ENCODE data around the gene RNU6-9. TPM values are rescaled to one million over a fixed set of nuclear protein-coding genes. Genes with fewer than 3 reads are reported as not detected.

The RNU6-9 gene
- total RNA-seq, 1 experiment from 2014 or later, result not detected

DNA sequence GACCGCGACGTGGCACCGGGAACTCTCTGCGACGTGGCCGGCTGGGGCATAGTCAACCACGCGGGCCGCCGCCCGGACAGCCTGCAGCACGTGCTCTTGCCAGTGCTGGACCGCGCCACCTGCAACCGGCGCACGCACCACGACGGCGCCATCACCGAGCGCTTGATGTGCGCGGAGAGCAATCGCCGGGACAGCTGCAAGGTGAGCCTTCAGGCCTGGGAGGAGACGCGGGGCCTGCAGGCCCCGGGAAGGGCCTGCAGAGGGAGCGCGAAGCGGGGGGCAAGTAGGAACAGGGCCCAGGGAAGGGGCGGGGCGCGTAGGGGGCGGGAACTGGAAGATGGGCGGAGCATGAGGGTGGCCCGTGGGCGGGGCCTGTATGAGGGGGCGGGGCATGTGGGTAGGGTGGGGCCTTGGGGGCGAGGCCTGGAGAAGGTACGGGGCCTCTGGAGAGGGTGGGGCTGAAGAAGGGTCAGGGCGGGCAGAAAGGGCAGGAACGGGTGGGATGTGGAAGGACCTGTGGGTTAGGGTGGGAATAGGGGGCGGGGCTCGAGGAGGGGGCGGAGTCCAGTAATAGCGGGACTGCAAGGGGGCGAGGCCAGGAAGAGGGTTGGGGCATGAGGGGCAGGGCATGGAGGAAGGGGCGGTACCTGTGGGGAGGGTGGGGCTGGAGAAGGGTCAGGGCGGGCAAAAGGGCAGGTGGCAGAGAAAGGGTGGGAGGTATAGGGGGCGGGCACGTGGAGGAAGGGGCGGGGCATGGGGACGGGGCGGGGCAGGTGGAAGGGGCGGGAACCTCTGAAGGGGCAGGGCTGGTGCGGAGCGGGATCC lies 31.3 kb upstream of the RNU6-9 start (continued):
- TF ChIP-seq, protein P1, sequence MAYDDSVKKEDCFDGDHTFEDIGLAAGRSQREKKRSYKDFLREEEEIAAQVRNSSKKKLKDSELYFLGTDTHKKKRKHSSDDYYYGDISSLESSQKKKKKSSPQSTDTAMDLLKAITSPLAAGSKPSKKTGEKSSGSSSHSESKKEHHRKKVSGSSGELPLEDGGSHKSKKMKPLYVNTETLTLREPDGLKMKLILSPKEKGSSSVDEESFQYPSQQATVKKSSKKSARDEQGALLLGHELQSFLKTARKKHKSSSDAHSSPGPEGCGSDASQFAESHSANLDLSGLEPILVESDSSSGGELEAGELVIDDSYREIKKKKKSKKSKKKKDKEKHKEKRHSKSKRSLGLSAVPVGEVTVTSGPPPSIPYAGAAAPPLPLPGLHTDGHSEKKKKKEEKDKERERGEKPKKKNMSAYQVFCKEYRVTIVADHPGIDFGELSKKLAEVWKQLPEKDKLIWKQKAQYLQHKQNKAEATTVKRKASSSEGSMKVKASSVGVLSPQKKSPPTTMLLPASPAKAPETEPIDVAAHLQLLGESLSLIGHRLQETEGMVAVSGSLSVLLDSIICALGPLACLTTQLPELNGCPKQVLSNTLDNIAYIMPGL (CRISPR knock-in tag; IDR thresholded peaks at IDR 0.05), result peak; percentile 84; the same call in 1 of the 2 replicates
- TF ChIP-seq MYBL2 (CRISPR knock-in tag; IDR thresholded peaks at IDR 0.05) (no peak), NR2C2 (CRISPR knock-in tag; IDR thresholded peaks at IDR 0.05) (no peak; the same call in 1 of the 2 replicates), TCF7 (CRISPR knock-in tag; IDR thresholded peaks at IDR 0.05; ENCODE audit: low read depth) (no peak), SMAD4 (CRISPR knock-in tag; IDR thresholded peaks at IDR 0.05) (no peak), ZNF232 (CRISPR knock-in tag; IDR thresholded peaks at IDR 0.05) (peak; percentile 49; the same call in 1 of the 2 replicates), SMAD3 (CRISPR knock-in tag; IDR thresholded peaks at IDR 0.05; ENCODE audit: borderline replicate concordance) (0 out of 2 replicates have a peak, but pooled peaks have one; percentile 32), ZNF138 (CRISPR knock-in tag; conservative IDR thresholded peaks at IDR 0.05) (0 out of 2 replicates have a peak, but pooled peaks have one; percentile 61), NR3C1 (CRISPR knock-in tag; conservative IDR thresholded peaks at IDR 0.05; ENCODE audit: low read depth) (no peak), FOXP1 (CRISPR knock-in tag; IDR thresholded peaks at IDR 0.05; ENCODE audit: borderline replicate concordance) (peak; percentile 96), CBFB (CRISPR knock-in tag; IDR thresholded peaks at IDR 0.05; ENCODE audit: low read depth) (no peak), GABPB1 (CRISPR knock-in tag; IDR thresholded peaks at IDR 0.05) (no peak), ZNF416 (CRISPR knock-in tag; IDR thresholded peaks at IDR 0.05) (peak; percentile 46; the same call in 1 of the 2 replicates), RELA (CRISPR knock-in tag; IDR thresholded peaks at IDR 0.05; ENCODE audit: borderline replicate concordance) (0 out of 2 replicates have a peak, but pooled peaks have one; percentile 79), HMGA2 (CRISPR knock-in tag; IDR thresholded peaks at IDR 0.05) (no peak)
- TF ChIP-seq, protein P2, sequence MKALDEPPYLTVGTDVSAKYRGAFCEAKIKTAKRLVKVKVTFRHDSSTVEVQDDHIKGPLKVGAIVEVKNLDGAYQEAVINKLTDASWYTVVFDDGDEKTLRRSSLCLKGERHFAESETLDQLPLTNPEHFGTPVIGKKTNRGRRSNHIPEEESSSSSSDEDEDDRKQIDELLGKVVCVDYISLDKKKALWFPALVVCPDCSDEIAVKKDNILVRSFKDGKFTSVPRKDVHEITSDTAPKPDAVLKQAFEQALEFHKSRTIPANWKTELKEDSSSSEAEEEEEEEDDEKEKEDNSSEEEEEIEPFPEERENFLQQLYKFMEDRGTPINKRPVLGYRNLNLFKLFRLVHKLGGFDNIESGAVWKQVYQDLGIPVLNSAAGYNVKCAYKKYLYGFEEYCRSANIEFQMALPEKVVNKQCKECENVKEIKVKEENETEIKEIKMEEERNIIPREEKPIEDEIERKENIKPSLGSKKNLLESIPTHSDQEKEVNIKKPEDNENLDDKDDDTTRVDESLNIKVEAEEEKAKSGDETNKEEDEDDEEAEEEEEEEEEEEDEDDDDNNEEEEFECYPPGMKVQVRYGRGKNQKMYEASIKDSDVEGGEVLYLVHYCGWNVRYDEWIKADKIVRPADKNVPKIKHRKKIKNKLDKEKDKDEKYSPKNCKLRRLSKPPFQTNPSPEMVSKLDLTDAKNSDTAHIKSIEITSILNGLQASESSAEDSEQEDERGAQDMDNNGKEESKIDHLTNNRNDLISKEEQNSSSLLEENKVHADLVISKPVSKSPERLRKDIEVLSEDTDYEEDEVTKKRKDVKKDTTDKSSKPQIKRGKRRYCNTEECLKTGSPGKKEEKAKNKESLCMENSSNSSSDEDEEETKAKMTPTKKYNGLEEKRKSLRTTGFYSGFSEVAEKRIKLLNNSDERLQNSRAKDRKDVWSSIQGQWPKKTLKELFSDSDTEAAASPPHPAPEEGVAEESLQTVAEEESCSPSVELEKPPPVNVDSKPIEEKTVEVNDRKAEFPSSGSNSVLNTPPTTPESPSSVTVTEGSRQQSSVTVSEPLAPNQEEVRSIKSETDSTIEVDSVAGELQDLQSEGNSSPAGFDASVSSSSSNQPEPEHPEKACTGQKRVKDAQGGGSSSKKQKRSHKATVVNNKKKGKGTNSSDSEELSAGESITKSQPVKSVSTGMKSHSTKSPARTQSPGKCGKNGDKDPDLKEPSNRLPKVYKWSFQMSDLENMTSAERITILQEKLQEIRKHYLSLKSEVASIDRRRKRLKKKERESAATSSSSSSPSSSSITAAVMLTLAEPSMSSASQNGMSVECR (CRISPR knock-in tag; IDR thresholded peaks at IDR 0.05; ENCODE audit: borderline replicate concordance), result peak; percentile 93
- TF ChIP-seq, protein P3, sequence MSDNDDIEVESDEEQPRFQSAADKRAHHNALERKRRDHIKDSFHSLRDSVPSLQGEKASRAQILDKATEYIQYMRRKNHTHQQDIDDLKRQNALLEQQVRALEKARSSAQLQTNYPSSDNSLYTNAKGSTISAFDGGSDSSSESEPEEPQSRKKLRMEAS (CRISPR knock-in tag; IDR thresholded peaks at IDR 0.05), result peak; percentile 98
- TF ChIP-seq, protein P4, sequence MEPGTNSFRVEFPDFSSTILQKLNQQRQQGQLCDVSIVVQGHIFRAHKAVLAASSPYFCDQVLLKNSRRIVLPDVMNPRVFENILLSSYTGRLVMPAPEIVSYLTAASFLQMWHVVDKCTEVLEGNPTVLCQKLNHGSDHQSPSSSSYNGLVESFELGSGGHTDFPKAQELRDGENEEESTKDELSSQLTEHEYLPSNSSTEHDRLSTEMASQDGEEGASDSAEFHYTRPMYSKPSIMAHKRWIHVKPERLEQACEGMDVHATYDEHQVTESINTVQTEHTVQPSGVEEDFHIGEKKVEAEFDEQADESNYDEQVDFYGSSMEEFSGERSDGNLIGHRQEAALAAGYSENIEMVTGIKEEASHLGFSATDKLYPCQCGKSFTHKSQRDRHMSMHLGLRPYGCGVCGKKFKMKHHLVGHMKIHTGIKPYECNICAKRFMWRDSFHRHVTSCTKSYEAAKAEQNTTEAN (CRISPR knock-in tag; IDR thresholded peaks at IDR 0.05), result peak; percentile 62; the same call in 1 of the 2 replicates
- TF ChIP-seq, protein P5, sequence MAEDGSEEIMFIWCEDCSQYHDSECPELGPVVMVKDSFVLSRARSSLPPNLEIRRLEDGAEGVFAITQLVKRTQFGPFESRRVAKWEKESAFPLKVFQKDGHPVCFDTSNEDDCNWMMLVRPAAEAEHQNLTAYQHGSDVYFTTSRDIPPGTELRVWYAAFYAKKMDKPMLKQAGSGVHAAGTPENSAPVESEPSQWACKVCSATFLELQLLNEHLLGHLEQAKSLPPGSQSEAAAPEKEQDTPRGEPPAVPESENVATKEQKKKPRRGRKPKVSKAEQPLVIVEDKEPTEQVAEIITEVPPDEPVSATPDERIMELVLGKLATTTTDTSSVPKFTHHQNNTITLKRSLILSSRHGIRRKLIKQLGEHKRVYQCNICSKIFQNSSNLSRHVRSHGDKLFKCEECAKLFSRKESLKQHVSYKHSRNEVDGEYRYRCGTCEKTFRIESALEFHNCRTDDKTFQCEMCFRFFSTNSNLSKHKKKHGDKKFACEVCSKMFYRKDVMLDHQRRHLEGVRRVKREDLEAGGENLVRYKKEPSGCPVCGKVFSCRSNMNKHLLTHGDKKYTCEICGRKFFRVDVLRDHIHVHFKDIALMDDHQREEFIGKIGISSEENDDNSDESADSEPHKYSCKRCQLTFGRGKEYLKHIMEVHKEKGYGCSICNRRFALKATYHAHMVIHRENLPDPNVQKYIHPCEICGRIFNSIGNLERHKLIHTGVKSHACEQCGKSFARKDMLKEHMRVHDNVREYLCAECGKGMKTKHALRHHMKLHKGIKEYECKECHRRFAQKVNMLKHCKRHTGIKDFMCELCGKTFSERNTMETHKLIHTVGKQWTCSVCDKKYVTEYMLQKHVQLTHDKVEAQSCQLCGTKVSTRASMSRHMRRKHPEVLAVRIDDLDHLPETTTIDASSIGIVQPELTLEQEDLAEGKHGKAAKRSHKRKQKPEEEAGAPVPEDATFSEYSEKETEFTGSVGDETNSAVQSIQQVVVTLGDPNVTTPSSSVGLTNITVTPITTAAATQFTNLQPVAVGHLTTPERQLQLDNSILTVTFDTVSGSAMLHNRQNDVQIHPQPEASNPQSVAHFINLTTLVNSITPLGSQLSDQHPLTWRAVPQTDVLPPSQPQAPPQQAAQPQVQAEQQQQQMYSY (CRISPR knock-in tag; IDR thresholded peaks at IDR 0.05), result peak; percentile 56
- TF ChIP-seq, protein P6, sequence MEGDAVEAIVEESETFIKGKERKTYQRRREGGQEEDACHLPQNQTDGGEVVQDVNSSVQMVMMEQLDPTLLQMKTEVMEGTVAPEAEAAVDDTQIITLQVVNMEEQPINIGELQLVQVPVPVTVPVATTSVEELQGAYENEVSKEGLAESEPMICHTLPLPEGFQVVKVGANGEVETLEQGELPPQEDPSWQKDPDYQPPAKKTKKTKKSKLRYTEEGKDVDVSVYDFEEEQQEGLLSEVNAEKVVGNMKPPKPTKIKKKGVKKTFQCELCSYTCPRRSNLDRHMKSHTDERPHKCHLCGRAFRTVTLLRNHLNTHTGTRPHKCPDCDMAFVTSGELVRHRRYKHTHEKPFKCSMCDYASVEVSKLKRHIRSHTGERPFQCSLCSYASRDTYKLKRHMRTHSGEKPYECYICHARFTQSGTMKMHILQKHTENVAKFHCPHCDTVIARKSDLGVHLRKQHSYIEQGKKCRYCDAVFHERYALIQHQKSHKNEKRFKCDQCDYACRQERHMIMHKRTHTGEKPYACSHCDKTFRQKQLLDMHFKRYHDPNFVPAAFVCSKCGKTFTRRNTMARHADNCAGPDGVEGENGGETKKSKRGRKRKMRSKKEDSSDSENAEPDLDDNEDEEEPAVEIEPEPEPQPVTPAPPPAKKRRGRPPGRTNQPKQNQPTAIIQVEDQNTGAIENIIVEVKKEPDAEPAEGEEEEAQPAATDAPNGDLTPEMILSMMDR (IDR thresholded peaks at IDR 0.05), result no peak; the same call in 1 of the 2 replicates
- TF ChIP-seq, protein P7, sequence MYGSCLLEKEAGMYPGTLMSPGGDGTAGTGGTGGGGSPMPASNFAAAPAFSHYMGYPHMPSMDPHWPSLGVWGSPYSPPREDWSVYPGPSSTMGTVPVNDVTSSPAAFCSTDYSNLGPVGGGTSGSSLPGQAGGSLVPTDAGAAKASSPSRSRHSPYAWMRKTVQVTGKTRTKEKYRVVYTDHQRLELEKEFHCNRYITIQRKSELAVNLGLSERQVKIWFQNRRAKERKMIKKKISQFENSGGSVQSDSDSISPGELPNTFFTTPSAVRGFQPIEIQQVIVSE (CRISPR knock-in tag; IDR thresholded peaks at IDR 0.05; ENCODE audit: borderline replicate concordance), result no peak
- TF ChIP-seq, protein P8, sequence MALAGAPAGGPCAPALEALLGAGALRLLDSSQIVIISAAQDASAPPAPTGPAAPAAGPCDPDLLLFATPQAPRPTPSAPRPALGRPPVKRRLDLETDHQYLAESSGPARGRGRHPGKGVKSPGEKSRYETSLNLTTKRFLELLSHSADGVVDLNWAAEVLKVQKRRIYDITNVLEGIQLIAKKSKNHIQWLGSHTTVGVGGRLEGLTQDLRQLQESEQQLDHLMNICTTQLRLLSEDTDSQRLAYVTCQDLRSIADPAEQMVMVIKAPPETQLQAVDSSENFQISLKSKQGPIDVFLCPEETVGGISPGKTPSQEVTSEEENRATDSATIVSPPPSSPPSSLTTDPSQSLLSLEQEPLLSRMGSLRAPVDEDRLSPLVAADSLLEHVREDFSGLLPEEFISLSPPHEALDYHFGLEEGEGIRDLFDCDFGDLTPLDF (CRISPR knock-in tag; IDR thresholded peaks at IDR 0.05), result 0 out of 2 replicates have a peak, but pooled peaks have one; percentile 63

Measured in WTC11 (cell line).